ENCODE results near the gene MYO1C.

DNA sequence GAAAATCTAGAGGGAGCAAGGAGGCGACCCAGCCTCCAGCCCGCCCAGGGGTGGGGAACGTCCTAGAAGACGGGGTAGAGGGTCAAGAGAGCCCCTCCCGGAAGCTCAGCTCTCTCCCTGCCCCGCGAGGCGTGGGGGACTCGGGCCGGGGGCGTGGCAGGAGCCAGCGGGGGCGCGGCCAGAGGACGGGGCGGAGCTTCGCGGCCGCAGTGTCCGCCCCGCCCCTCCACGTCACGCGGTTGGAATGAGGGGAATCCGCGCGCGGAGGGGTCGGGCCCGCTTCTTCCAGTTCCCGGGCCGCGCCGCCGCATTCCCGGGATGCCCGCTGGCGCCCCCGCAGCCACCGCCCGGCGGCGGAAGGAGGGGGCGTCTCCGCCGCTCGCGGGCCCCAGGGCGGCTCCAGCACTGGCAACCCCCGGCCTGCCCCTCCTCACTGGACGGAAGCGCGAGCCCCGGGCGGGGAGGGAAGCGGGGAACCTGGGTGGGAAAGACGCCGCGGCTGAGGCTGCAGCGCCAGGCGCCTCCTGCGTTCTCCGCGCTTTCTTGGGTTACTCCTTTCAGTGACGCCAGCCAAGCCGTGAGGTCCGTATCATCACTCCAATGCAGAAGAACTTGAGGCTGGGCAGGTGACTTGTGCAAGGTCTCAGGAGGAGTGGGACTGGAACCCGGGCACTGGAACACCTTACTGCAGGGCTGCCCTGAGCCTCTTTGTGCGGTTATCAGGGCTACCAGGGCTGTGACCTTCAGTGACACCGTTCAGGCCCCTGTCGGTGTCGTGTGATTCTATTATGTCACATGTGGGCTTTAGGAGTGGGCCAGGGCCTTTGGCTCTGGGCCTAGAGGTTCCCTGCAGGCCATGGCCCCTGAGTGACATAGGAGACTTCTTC, 4.3 kb downstream of the MYO1C start:
- TF ChIP-seq CTCF (IDR thresholded peaks at IDR 0.05; ENCODE audit: insufficient read depth, low read length, poor library complexity, severe bottlenecking) (no peak), EZH2phosphoT487 (conservative IDR thresholded peaks at IDR 0.05; ENCODE audit: low read length) (no peak)
